NCI-H1417 (cell line): Measurements from ENCODE around the gene SLC19A1.
A peak's percentile ranks its signal among the peaks of the same experiment; 100 is the strongest.

Experiments used
- DNase-seq, 3 experiments: peaks; one replicate each; lab custom pipeline; 2025; lab: John Stamatoyannopoulos, UW

SLC19A1 gene

DNA sequence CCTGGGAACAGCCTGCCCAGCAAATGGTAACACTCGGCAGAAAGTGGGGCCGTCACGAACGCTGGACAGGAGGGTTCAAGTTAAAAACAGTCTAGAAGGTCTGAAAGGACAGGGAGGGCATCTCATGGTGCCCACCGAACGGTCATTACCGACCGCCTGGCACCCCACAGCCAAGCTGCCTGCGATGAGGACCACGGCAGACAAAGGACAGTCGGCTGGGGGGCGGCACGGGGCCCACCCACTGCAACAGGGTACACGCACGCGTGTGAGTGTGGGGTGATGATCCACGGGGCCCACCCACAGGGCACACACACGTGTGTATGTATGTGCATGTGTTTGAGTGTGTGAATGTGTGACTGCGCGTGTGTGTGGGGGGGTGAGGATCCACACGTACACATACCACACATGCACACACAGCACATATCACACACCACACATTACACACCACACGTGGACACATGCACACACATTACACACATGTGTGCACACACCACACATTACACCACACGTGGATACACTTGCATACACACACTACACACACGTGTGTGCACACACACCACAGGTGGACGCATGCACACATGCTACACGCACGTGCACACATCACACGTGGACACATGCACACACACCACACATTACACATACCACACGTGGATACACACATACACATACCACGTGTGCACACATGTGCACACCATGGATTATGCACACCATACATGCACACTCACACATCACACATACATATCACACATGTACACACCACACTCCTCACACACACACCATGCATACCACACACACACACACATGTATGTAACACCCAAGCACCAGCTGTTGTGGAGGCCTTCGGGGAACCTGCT, 63.2 kb downstream of the SLC19A1 start:
- no peak for DNase-seq

- DNase-seq: peak; percentile 23 to 88 (median 71)
Observed at GRCh38 chr21:45478115-45478801, 64.0 kb downstream of the SLC19A1 start.

DNA sequence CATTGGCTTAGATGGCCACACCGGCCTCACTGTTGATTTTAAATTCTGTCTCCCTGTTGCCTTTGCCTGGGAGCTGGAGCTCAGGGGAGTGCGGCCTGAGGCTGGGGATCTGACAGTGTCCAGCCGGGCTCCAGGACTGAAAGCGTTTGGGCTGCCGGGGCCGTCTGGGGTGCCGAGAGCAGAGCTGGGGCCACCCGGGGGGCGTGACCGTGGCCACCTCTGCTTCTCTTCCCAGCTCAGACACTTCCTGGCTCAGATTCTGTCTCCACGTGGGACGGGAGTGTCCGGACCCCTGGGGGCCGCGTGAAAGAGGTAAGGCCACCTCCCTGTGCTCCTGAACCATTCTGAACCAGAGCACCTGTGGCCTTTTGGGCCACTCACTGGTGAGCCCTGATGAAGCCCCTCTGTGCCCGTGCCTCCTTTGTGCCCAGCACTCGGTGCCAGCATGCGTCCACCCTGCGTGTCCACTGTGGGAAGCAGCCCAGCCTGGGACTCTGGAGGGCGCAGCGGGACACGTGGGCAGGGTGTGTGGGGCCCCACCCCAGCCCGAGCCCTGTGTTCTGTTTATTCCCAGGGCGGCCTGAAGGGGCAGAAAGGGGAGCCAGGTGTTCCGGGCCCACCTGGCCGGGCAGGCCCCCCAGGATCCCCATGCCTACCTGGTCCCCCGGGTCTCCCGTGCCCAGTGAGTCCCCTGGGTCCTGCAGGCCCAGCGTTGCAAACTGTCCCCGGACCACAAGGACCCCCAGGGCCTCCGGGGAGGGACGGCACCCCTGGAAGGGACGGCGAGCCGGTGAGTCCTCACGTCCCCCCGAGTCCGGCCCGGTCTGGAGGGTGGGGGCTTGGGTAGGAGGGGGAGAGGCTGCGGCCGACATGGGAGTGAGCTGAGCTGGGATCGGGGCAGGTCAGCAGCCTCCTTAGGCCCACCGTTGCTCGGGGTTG, 64.8 kb downstream of the SLC19A1 start:
- DNase-seq: no peak

- DNase-seq: no peak
Observed at GRCh38 chr21:45476582-45476981, 65.7 kb downstream of the SLC19A1 start.

GRCh38 chr21:45475797-45476570, 66.3 kb downstream of the SLC19A1 start:
- DNase-seq: no peak

GRCh38 chr21:45475004-45475685, 67.1 kb downstream of the SLC19A1 start:
- DNase-seq: no peak

DNA sequence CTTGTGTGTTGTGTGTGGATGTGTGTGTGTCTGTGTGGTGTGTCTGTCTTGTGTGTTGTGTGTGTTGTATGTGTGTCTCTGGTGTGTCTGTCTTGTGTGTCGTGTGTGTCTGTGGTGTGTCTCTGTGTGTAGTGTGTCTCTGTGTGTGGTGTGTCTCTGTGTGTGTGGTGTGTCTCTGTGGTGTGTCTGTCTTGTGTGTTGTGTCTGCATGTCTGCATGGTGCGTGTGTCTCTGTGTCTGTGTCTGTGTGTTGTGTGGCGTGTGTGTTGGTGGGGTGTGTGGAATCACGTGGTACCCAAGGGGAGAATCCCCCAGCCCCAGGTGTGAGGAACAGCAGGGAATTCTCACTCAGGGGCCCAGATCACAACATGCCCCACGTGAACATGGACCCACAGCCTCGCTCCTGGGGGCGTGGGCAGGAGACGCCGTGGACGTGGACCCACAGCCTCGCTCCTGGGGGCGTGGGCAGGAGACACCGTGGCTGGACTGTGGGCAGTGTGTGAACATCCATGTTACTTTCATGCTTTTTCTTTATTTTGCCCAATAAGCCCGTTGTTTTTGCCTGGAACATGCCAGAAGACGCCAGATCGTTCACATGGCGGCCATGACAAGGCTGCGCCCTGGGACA, 67.8 kb downstream of the SLC19A1 start:
- no peak for DNase-seq

DNA sequence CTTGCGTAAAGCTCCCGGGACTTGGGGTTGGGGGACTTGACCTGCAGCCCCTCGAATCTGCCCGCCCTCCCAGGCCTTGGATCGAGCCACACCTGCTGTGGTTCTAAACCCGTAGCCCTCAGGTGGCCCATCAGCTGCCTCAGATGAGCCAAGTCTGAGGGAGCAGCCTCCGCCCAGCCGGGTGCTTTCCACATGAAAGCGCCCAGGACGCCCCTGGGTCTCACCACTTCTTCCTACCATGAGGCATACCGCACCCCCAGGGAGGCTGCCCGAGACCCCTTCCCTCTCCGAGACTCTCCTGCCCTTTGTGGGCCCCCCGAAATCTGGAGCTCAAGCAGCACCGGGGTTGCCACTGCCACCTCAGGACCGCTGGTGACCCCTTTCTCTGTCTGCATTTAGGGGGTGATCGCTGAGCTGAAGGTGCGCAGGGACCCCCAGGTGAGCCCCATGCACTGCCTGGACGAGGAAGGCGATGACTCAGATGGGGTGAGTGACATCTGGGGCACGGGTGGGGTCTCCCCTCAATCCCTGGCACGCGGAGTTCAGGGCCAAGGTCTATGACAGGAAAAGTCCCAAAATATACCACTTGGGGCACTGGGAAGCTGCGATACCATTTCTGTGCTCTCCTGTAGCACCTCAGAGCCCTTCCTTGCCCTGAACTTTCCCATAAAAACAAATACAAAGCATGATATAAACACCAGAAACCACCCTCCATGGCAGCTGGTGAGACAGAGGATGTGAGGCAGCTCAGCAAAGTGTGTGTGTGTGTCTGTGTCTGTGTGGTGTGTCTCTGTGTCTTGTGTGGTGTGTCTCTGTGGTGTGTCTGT, 68.5 kb downstream of the SLC19A1 start:
- no peak for DNase-seq

GRCh38 chr21:45472445-45473365, 69.5 kb downstream of the SLC19A1 start:
- no peak for DNase-seq

GRCh38 chr21:45471525-45472221, 70.6 kb downstream of the SLC19A1 start:
- DNase-seq: no peak

- DNase-seq: no peak
Observed at GRCh38 chr21:45470773-45471524, 71.3 kb downstream of the SLC19A1 start.

DNA sequence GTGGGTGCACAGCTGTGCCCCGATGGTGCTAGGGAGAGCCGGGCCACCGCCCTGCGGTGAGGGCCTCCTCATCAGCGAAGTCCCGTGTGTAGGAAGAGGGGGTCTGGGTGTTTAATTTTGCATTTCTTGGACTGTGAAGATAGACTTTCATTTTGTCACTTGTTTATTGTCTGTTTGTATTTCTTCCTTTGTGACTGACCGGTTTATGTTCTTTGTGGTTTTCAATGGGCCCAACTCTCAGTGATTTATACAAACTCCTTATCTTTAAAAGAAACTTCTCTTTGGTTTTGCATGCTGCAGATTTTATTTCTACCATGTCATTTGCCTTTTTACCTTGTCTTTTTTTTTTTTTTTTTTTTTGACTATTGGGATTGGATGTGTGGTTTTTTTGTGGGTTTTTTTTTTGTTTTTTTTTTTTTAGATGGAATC, 72.1 kb downstream of the SLC19A1 start:
- no peak for DNase-seq

- DNase-seq: no peak
Observed at GRCh38 chr21:45469273-45470086, 72.8 kb downstream of the SLC19A1 start.

DNA sequence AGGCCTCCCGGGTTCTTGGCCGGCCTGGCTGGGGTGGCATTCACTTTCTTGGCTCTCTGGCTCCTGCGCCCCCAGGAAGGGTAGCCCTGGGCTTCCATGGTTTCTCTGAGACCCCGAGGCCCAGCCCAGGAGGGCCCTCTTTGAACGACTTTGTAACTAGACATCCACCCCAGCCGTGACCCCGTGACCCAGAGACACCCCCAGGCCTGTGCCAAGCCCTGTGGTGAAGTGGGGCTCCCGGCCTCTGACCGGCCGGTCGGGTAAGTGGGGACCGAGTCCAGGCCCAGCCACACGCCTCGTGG, 73.3 kb downstream of the SLC19A1 start:
- no peak for DNase-seq

DNA sequence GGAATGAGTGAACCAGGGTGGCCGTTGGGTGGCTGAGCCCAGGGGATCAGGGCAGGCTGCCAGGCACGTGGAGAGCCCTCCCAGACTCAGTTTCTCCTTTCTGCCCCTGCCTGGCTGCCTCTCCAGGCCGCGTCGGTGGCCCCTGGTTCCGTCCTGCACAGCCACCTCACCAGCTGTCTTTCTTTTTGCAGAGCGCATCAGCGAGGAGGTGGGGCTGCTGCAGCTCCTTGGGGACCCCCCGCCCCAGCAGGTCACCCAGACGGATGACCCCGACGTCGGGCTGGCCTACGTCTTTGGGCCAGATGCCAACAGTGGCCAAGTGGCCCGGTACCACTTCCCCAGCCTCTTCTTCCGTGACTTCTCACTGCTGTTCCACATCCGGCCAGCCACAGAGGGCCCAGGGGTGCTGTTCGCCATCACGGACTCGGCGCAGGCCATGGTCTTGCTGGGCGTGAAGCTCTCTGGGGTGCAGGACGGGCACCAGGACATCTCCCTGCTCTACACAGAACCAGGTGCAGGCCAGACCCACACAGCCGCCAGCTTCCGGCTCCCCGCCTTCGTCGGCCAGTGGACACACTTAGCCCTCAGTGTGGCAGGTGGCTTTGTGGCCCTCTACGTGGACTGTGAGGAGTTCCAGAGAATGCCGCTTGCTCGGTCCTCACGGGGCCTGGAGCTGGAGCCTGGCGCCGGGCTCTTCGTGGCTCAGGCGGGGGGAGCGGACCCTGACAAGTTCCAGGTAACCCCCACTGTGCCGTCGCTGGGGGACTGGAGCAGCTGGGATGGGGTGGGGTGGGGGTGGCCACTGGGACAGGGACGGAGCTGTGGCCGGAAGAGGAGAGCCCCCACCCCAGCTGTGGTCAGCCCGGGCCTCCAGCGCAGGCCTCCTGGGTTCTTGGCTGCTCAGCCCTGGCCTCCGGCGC, 73.9 kb downstream of the SLC19A1 start:
- DNase-seq: no peak
